ENCODE data around the gene ZNF284. TPM values are rescaled to one million over a fixed set of nuclear protein-coding genes. Genes with fewer than 3 reads are reported as not detected.
A peak's percentile ranks its signal among the peaks of the same experiment; 100 is the strongest.

Gene ZNF284
- total RNA-seq, 2 donors from 2014 or later: 2.0 to 2.1 TPM

- TF ChIP-seq CTCF (IDR thresholded peaks at IDR 0.05): no peak
- peaks cover 7% of the 10 kb centered on the region for H3K9me3 ChIP-seq
- ATAC-seq (ENCODE audit: insufficient number of reproducible peaks, low FRiP score, low read depth): no peak
- no peak for DNase-seq (ENCODE audit: low spot score)
- H3K27ac ChIP-seq: no peak overlapping the region
- H3K4me1 ChIP-seq (ENCODE audit: control insufficient read depth in 1 of 2, low read depth in 2 of 2): no peaks in the 10 kb centered on the region
- H3K36me3 ChIP-seq: no peaks in the 10 kb centered on the region
- H3K27me3 ChIP-seq (replicated peaks; ENCODE audit: insufficient read depth): no peaks in the 10 kb centered on the region
- no peak overlapping the region for H3K4me3 ChIP-seq
Measured at GRCh38 chr19:44042147-44042546, 29.8 kb upstream of the ZNF284 start.

DNA sequence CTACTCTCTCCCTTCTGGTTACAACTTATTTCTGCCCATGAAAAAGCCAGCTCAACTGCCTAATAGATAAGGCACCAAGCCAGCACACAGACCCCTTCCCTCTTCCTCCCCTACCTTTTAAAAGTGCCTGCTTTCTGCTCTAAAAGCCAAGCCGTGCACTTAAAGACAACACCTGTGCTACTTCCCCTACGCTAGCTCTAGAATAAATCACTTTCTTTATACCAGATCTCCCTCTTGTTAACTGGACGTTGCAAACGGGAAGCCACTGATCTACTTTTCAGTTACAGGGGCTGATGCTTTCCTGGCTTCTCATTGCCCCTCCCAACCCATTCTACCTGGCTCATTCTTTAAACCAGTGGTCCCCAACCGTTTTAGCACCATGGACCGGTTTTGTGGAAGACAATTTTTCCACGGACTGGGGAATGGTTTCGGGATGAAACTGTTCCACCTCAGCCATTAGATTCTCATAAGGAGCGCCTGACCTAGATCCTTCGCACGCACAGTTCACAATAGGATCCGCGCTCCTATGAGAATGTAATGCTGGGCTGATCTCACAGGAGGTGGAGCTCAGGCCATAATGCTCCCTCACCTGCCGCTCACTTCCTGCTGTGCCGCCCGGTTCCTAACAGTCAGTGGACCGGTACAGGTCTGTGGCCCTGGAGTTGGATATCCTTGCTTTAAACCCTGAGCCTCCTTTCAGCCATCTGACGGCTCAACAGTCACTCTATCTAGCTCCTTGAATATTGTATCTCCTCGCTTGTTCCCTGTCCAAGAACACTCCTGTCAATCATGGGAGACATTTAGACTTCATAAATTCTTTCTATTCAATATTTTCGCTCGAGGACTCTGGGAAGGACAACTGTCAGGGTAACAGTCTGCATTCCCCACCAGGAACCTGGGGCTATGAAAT is 21.0 kb upstream of the ZNF284 start:
- Histone ChIP-seq H3K27me3 (replicated peaks; ENCODE audit: insufficient read depth) (no peaks in the 10 kb centered on the region), H3K4me1 (ENCODE audit: control insufficient read depth in 1 of 2, low read depth in 2 of 2) (peaks cover 5 to 16% of the 10 kb centered on the region in 2 donors), H3K4me3 (peak overlapping the region; percentile 76), H3K27ac (no peak overlapping the region), H3K36me3 (peaks cover 10% of the 10 kb centered on the region), H3K9me3 (no peaks in the 10 kb centered on the region)
- ATAC-seq (ENCODE audit: insufficient number of reproducible peaks, low FRiP score, low read depth) (no peak), DNase-seq (ENCODE audit: low spot score) (no peak)
- TF ChIP-seq CTCF (IDR thresholded peaks at IDR 0.05): no peak

GRCh38 chr19:44051650-44052402 is 20.1 kb upstream of the ZNF284 start, which contains the start of gene ZNF223:
ZNF223 (plus strand) TSS chr19:44052036; CDS start chr19:44055177, 3,141 bp downstream.
- Histone ChIP-seq H3K27me3 (replicated peaks; ENCODE audit: insufficient read depth) (no peaks in the 10 kb centered on the region), H3K9me3 (no peaks in the 10 kb centered on the region), H3K27ac (peak within 1 kb of the TSS; percentile 55 to 56), H3K4me1 (ENCODE audit: control insufficient read depth in 1 of 2, low read depth in 2 of 2) (peaks cover 5 to 16% of the 10 kb centered on the region in 2 donors), H3K36me3 (peaks cover 15% of the 10 kb centered on the region), H3K4me3 (peak within 1 kb of the TSS; percentile 76)
- peak; percentile 91 for ATAC-seq (ENCODE audit: insufficient number of reproducible peaks, low FRiP score, low read depth)
- DNase-seq (ENCODE audit: low spot score): peak; percentile 80
- no peak for TF ChIP-seq CTCF (IDR thresholded peaks at IDR 0.05)

DNA sequence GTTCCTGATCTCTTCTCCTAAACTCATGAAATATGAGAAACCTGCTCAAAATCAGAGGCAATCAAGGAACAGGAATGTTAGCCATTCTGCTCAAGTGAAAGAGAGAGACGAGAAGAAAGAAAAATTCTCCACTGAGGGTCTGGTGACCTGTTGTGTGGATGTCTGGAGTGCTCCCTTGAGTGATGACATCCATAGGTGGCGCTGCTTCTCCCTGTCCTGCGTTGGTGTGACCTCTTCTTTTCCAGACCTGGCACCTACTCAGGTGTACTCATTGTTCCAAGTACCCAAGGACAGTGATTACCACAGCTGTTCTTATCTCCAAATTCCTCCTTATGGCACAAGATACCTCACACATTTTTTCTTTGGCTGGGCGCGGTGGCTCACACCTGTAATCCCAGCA is 16.1 kb upstream of the ZNF284 start:
- H3K9me3 ChIP-seq: no peaks in the 10 kb centered on the region
- no peak overlapping the region for H3K27ac ChIP-seq
- H3K4me3 ChIP-seq: no peak overlapping the region
- peaks cover 5 to 16% of the 10 kb centered on the region in 2 donors for H3K4me1 ChIP-seq (ENCODE audit: control insufficient read depth in 1 of 2, low read depth in 2 of 2)
- no peak for ATAC-seq (ENCODE audit: insufficient number of reproducible peaks, low FRiP score, low read depth)
- peaks cover 36% of the 10 kb centered on the region for H3K36me3 ChIP-seq
- TF ChIP-seq CTCF (IDR thresholded peaks at IDR 0.05): no peak
- no peaks in the 10 kb centered on the region for H3K27me3 ChIP-seq (replicated peaks; ENCODE audit: insufficient read depth)
- no peak for DNase-seq (ENCODE audit: low spot score)

- Histone ChIP-seq H3K36me3 (peaks cover 70% of the 10 kb centered on the region), H3K9me3 (peaks cover 3% of the 10 kb centered on the region)
- ATAC-seq (ENCODE audit: insufficient number of reproducible peaks, low FRiP score, low read depth): no peak
Measured at GRCh38 chr19:44059229-44059628, 12.7 kb upstream of the ZNF284 start.

More at GRCh38 chr19:44059229-44059628, 12.7 kb upstream of the ZNF284 start:
- no peak for DNase-seq (ENCODE audit: low spot score)
- TF ChIP-seq CTCF (IDR thresholded peaks at IDR 0.05): no peak
- Histone ChIP-seq H3K4me1 (ENCODE audit: control insufficient read depth in 1 of 2, low read depth in 2 of 2) (no peaks in the 10 kb centered on the region), H3K4me3 (no peak overlapping the region), H3K27me3 (replicated peaks; ENCODE audit: insufficient read depth) (no peaks in the 10 kb centered on the region), H3K27ac (no peak overlapping the region)
